Testis (tissue), 2 donors: ENCODE data around the gene FAM131B.

Experiments used
- CTCF ChIP-seq, 3 experiments: fragments of 450-650 bp in 2 of 3; fragments of 200-600 bp in 1 of 3; sonication (generic) in 1 of 3; IDR thresholded peaks; one replicate each; pipeline ENCODE4 v1.5.1; 2016 to 2019; ENCODE audit warnings: antibody characterized with exemption in 3 of 3, mild to moderate bottlenecking in 2 of 3, moderate library complexity in 1 of 3
- POLR2A ChIP-seq: fragments of 450-650 bp; IDR thresholded peaks from one replicate; pipeline ENCODE4 v1.6.1; 2017; ENCODE audit warnings: antibody characterized with exemption, mild to moderate bottlenecking, moderate library complexity

DNA sequence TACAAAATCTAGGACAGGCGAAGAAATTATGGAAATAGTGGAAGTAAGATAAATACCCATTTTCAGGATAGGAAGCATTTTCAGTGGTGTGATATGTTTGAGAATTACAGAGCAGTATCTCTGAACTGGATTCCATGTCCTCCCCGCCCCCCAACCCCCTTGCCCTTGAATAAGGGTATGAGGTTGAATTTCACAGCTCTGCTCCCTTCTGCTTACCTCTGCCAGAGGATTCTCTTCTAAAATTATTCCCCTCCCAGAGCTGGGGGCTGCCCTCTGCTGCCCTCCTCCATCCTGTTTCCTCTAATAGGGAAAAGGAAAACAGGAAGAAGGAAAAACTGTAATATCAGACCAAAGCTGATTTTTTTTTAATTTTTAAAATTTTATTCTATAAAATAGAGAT lies 53.9 kb downstream of the FAM131B start:
- TF ChIP-seq CTCF (IDR thresholded peaks at IDR 0.05), result no peak
- no peak for TF ChIP-seq POLR2A
